Measurements from ENCODE around the gene PSMA3. TPM values are rescaled to one million over a fixed set of nuclear protein-coding genes. Genes with fewer than 3 reads are reported as not detected.

PSMA3 gene
- total RNA-seq, 3 donors from 2014 or later (not counting 1 experiment from before 2014, with no cell fraction given), result 107 to 120 (median 115) TPM

DNA sequence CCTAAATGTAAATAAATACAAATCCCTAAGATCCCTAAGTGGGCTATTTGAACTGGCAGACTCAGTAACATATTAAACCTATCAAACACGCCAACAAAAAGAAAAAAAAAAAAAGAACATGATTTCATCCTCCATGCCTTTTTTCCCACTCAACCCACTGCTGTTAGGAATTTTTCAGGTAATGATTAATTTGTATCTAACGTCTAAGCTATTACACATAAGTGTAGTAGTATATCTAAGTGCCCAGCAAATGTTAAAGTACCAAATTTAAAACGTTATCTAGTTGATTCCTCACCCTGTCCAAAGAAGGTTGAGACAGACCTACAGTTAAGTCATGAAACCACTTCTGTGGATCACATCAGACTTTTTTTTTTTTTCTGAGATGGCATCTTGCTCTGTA lies 37.3 kb downstream of the PSMA3 start:
- Mint-ChIP-seq H3K4me1 (peaks cover 55 to 59% of the 10 kb centered on the region in 2 donors), H3K27ac (peak overlapping the region; percentile 75 to 95), H3K4me3 (no peak overlapping the region), H3K36me3 (peaks cover 16% of the 10 kb centered on the region), H3K27me3 (ENCODE audit: low read depth in 2 of 2) (no peaks in the 10 kb centered on the region), H3K9me3 (no peaks in the 10 kb centered on the region)
- no peak for ATAC-seq
- Histone ChIP-seq H3K36me3 (ENCODE audit: control insufficient read depth, insufficient read depth, low read length) (peaks cover 63% of the 10 kb centered on the region), H3K27me3 (ENCODE audit: control insufficient read depth, insufficient read depth, low read length) (no peaks in the 10 kb centered on the region), H3K27ac (ENCODE audit: low read length) (peak overlapping the region; percentile 72), H3K4me3 (ENCODE audit: low read length) (no peak overlapping the region), H3K9me3 (ENCODE audit: control insufficient read depth, insufficient read depth, low read length) (no peaks in the 10 kb centered on the region), H3K4me1 (ENCODE audit: control insufficient read depth, insufficient read depth, low read length) (peaks cover 7% of the 10 kb centered on the region)
- no peak for DNase-seq
- TF ChIP-seq, protein P1, sequence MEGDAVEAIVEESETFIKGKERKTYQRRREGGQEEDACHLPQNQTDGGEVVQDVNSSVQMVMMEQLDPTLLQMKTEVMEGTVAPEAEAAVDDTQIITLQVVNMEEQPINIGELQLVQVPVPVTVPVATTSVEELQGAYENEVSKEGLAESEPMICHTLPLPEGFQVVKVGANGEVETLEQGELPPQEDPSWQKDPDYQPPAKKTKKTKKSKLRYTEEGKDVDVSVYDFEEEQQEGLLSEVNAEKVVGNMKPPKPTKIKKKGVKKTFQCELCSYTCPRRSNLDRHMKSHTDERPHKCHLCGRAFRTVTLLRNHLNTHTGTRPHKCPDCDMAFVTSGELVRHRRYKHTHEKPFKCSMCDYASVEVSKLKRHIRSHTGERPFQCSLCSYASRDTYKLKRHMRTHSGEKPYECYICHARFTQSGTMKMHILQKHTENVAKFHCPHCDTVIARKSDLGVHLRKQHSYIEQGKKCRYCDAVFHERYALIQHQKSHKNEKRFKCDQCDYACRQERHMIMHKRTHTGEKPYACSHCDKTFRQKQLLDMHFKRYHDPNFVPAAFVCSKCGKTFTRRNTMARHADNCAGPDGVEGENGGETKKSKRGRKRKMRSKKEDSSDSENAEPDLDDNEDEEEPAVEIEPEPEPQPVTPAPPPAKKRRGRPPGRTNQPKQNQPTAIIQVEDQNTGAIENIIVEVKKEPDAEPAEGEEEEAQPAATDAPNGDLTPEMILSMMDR (IDR thresholded peaks at IDR 0.05), result no peak
- intact Hi-C loops (cut with micrococcal nuclease), result no loop called here
- WGBS (ENCODE audit: insufficient coverage), result 67% methylated on average over 1 of the region's 3 CpGs

DNA sequence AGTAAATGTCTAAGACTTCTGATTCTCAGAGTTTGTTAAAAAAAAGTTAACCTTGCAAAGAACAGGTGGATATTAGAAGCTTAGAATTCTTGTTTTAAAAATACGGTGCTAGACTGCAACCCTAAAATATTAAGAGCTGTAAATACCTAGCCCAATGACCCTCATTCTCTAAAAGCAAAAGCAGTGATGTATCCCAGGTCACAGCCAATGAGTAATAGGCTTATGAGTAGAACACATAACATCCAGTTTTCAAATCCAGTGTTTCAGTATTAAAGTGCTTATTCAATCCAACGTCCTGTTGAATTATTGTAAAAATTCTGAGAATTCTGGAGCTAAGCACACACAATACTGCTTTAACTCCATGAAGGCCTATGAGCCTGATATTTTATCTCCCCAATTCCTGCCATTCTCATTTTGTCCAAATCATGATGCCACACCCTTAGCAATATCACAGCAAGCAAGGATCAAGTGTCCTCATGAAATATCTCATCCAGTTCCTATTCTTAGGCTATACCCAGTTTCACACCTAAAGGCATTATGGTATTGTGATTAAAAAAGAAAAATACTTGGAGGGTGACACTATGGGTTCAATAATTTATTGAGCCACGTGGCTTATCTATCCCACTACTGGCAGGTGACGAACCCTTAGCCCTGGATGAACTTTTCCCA lies 38.4 kb downstream of the PSMA3 start:
- H3K4me3 ChIP-seq (ENCODE audit: low read length), result no peak overlapping the region
- peaks cover 7% of the 10 kb centered on the region for H3K4me1 ChIP-seq (ENCODE audit: control insufficient read depth, insufficient read depth, low read length)
- no peak overlapping the region for H3K27ac ChIP-seq (ENCODE audit: low read length)
- intact Hi-C loops (cut with micrococcal nuclease), result no loop called here
- H3K27me3 ChIP-seq (ENCODE audit: control insufficient read depth, insufficient read depth, low read length), result no peaks in the 10 kb centered on the region
- Mint-ChIP-seq H3K36me3 (peaks cover 23% of the 10 kb centered on the region), H3K4me1 (peaks cover 61 to 65% of the 10 kb centered on the region in 2 donors), H3K9me3 (no peaks in the 10 kb centered on the region), H3K4me3 (no peak overlapping the region), H3K27me3 (ENCODE audit: low read depth in 2 of 2) (no peaks in the 10 kb centered on the region), H3K27ac (peak overlapping the region; percentile 75 to 95)
- peaks cover 62% of the 10 kb centered on the region for H3K36me3 ChIP-seq (ENCODE audit: control insufficient read depth, insufficient read depth, low read length)
- DNase-seq (no peak), ATAC-seq (no peak)
- TF ChIP-seq, protein P1 (IDR thresholded peaks at IDR 0.05), result no peak
- no peaks in the 10 kb centered on the region for H3K9me3 ChIP-seq (ENCODE audit: control insufficient read depth, insufficient read depth, low read length)
- 71% methylated on average over 1 of the region's 4 CpGs for WGBS (ENCODE audit: insufficient coverage)

DNA sequence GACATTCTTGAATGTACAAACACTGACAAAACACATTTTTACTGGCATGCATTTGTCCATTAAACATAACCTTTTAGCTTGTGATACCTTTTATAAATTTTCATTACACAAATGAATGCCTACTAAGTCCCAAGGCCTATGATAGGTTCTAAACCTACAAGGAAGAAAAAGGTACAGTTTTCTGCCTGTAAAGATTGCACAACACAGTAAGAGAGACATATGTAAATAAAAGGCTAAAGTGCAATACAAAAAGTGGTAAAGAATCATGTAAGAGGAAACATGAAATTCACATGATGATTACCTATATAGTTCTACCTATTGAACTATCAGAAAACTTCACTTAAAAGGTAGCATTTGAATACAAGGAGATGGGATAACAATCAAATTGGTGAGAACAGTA lies 39.1 kb downstream of the PSMA3 start:
- H3K4me3 Mint-ChIP-seq, result no peak overlapping the region
- Histone ChIP-seq H3K9me3 (ENCODE audit: control insufficient read depth, insufficient read depth, low read length) (no peaks in the 10 kb centered on the region), H3K4me1 (ENCODE audit: control insufficient read depth, insufficient read depth, low read length) (peaks cover 7% of the 10 kb centered on the region), H3K4me3 (ENCODE audit: low read length) (no peak overlapping the region), H3K27ac (ENCODE audit: low read length) (no peak overlapping the region), H3K36me3 (ENCODE audit: control insufficient read depth, insufficient read depth, low read length) (peaks cover 57% of the 10 kb centered on the region), H3K27me3 (ENCODE audit: control insufficient read depth, insufficient read depth, low read length) (no peaks in the 10 kb centered on the region)
- peaks cover 24% of the 10 kb centered on the region for H3K36me3 Mint-ChIP-seq
- DNase-seq (no peak), ATAC-seq (no peak)
- no peaks in the 10 kb centered on the region for H3K9me3 Mint-ChIP-seq
- peak overlapping the region; percentile 6 to 75 for H3K27ac Mint-ChIP-seq
- H3K4me1 Mint-ChIP-seq, result peaks cover 68 to 69% of the 10 kb centered on the region in 2 donors
- intact Hi-C loops (cut with micrococcal nuclease), result no loop called here
- H3K27me3 Mint-ChIP-seq (ENCODE audit: low read depth in 2 of 2), result no peaks in the 10 kb centered on the region
- TF ChIP-seq, protein P1 (IDR thresholded peaks at IDR 0.05), result no peak

DNA sequence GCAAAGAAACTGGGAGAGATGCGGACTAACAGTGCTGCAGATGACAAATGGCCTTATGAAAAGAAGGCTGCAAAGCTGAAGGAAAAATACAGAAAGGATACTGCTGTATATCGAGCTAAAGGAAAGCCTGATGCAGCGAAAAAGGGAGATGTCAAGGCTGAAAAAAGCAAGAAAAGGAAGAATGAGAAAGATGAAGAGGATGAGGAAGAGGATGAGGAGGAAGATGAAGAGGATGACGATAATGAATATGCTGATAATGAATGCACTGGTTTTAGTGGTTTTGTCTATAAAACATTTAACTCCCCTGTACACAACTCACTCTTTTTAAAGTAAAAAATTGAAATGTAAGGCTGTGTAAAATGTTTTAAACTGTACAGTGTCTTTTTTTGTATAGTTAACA lies 40.5 kb downstream of the PSMA3 start:
- no peaks in the 10 kb centered on the region for H3K27me3 Mint-ChIP-seq (ENCODE audit: low read depth in 2 of 2)
- DNase-seq, result no peak
- peaks cover 64% of the 10 kb centered on the region for H3K36me3 ChIP-seq (ENCODE audit: control insufficient read depth, insufficient read depth, low read length)
- no peak overlapping the region for H3K27ac ChIP-seq (ENCODE audit: low read length)
- H3K4me3 Mint-ChIP-seq, result no peak overlapping the region
- WGBS (ENCODE audit: insufficient coverage), result 100% methylated on average over 3 of the region's 4 CpGs
- no peak for ATAC-seq
- H3K27me3 ChIP-seq (ENCODE audit: control insufficient read depth, insufficient read depth, low read length), result no peaks in the 10 kb centered on the region
- H3K4me1 ChIP-seq (ENCODE audit: control insufficient read depth, insufficient read depth, low read length), result peaks cover 7% of the 10 kb centered on the region
- no peaks in the 10 kb centered on the region for H3K9me3 Mint-ChIP-seq
- intact Hi-C loops (cut with micrococcal nuclease), result no loop called here
- peaks cover 33% of the 10 kb centered on the region for H3K36me3 Mint-ChIP-seq
- no peaks in the 10 kb centered on the region for H3K9me3 ChIP-seq (ENCODE audit: control insufficient read depth, insufficient read depth, low read length)
- TF ChIP-seq, protein P1 (IDR thresholded peaks at IDR 0.05), result no peak
- H3K27ac Mint-ChIP-seq, result peak overlapping the region; percentile 4 to 30
- H3K4me1 Mint-ChIP-seq, result peaks cover 69% of the 10 kb centered on the region in 2 donors
- no peak overlapping the region for H3K4me3 ChIP-seq (ENCODE audit: low read length)
